T-helper 2 cell (primary cell): ENCODE results near the gene APBA2.

Experiments used
- DNase-seq, 5 experiments: peaks; one replicate each; pipeline versions ENCODE4 v3.0.0 to v3.0.0-alpha.2; 2012 to 2022

Gene APBA2

DNA sequence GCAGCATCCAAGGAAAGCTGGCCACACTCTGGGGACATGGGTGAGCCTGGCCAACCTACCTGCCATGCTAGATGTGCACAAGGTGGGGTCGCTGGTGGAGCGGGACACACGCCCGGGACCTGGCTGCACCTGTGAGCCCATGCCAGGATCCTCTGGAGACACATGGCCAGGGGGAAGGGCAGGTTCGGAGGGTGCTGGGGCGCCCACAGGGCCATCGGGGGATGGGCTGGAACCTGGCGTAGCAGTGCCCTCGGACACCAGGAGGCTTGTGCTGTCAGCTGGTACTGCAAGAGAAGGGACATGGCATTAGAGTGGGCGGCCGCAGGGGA lies 240.4 kb downstream of the APBA2 start:
- no peak for DNase-seq

DNA sequence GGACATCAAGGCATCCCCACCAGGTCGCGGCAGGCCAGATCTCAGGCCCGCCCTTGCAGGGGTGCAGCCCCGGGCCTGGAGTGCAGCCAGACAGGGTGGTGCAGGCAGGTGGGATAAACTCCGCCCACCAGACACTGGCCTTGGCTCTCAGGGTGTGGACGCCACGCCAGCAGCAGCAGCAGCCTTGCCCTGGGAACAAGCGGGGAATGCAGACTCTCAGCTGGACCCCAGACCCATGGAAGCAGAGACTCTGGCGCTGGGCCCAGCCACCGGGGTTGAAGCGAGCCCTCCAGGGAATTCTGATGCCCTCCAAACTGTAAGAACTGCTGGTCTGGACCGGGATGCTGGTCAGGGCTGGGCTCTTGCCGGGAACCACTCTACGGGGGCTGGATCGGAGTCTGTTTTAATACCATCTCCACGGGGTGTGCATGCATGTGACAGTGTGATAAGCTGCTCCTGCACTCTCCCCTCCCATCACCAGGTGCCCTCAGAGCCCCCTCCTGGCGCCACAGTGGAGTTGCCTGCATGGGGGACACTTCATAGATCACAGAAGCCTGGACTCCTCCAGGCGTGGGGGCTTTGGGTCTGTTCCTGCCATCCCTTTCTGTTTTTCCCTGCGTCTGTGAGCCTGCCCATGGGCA lies 241.2 kb downstream of the APBA2 start:
- no peak for DNase-seq

DNA sequence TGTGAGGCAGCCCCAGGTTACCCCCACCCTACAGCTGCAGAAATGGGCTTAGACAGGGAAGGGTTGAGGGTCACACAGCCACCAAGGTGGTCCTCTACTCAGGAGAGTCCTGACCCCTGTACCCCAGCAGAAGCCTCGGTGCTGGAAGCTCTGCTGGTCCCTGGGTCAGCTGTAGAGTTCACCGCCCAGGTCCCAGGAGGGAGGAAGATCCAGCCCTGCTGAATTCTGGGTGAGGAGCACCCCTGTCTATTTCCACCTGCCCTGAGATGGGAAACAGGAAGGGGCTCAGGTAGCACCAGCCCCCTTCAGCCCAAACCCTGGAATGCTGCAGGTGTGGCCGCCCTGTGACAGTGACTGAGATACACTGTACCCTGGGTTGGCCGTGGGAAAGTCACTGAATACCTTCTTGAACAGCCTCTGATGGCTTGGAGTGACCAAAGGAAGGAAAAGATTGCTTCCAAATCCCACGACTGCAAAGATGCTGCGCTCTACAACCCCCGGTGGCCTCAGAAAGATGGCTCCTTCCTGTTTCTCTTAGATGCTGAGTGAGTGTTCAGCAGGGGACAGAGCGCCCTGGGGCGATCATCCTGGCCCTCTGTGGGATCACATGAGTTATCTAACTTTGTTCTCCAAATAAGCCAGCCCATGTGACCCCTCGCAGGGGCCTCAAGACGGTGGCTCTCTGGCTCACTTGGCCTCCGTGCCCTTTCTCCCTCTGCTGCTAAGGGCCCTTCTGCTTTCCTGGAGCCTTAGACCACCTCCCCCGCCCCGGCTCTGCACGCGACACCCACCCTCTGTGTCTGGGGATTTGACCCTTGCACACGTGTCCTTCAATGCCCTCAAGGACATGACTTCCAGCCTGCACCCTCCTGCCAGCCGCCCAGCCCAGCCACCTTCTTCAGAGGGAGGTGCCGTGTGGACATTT lies 242.0 kb downstream of the APBA2 start:
- no peak for DNase-seq

DNA sequence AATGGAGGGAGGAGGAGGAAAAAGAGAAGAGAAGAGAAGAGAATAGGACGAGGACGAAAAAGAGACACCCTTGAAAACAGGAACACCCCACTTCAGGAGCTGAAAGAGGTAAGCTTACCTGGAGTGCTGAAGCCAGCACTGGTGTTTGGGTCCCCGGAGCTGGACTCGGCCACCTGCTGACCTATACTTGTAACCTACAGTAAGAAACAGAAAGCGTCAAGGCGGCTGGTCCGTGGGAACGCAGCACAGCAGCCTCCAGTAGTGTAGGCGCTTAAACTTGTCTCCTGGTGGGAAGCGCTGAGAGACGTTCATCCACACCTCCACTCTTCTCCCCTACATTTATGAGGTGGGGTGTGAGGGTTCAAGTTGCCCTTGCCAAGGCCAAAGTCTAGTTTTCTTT lies 242.9 kb downstream of the APBA2 start:
- no peak for DNase-seq

DNA sequence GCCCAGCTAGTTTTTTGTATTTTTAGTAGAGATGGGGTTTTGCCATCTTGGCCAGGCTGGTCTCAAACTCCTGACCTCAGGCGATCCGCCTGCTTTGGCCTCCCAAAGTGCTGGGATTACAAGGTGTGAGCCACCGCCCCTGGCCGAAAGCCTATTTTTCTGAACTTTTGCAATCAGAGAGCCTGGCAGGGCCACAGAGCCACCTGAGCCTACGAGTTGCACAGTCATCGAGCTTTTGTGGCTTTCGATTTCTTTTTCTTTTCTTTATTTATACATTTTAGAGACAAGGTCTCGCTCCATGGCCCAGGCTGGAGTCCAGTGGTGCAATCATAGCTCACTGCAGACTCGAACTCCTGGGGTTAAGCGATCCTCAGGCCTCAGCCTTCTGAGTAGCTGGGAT lies 243.4 kb downstream of the APBA2 start:
- DNase-seq = no peak

DNA sequence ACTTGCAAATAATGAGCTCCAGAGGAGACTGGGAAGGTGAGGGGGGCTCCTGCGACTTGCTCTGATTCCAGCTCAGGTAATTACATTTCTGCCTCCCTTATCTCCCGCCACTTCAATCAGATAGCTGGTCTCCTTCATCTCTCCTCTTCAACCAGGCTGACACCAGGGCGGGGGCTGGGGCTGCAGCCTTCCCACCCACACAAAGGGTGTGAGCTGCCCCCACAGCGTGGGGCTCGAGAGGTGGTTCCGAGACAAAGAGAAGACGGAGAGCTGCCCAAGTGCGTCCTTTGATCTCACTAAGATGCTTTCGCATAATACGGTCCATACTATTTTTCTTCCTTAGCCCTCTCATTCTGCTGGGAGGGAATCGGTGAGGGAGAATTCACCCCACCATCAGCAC lies 244.2 kb downstream of the APBA2 start:
- DNase-seq = no peak

DNA sequence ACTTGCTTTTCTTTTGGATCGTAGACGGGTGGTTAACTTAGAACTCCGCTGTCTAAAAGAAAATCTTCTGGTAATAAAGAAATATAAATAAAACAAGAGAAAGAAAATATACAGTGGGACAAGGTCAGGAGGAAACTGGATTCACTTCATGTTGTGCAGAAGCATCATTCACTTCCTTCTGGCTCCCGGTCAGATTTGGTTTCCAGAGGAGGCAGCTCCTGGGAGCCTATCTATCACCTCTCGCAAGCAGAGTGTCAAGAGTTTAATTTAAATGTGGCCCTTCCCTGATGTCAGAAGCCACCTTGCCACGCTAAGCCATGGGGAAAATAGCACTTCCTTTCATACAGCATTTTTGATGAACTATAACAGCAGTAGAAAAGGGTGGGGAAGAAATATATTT lies 244.7 kb downstream of the APBA2 start:
- DNase-seq = no peak

DNA sequence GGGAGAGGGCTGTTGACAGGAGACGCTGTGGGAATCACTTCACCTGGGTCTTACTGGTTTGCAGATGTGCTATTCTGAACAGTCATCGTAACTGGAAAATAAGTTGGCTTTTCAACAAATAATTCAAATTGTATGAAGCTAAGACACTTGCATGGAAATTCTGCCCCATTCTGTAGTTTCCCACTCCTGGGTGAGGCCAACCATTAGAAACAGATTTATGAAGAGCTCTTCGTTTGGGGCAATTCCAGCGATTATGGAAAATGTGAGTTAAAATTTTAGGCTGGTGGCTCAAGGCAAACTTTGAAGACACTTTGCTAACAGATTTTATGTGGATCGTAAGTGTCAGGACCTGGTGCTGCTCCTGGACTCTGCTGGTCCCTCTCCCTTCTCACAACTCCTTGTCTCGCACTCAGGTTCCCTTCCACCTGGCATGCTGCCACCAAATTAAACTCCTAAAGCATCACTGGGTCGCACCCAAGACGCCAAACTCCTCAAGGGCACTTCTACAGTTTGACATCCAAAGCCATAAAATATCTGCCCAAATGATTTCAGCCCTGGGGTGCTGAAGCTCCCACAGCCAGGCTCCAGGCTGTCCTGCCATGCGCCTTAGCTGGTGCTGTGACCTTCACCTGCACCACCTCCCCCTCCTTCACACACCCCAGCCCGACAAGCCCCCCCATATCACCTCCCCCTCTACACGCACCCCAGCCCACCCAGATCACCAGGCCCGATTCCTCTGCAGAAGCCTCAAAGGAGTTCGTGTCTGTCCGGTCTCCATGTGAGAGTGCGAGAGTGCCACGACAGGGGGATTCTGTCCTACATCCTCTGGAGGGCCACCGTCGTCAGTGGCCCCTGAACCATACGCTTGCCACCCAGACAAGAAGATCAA lies 245.4 kb downstream of the APBA2 start:
- no peak for DNase-seq

DNA sequence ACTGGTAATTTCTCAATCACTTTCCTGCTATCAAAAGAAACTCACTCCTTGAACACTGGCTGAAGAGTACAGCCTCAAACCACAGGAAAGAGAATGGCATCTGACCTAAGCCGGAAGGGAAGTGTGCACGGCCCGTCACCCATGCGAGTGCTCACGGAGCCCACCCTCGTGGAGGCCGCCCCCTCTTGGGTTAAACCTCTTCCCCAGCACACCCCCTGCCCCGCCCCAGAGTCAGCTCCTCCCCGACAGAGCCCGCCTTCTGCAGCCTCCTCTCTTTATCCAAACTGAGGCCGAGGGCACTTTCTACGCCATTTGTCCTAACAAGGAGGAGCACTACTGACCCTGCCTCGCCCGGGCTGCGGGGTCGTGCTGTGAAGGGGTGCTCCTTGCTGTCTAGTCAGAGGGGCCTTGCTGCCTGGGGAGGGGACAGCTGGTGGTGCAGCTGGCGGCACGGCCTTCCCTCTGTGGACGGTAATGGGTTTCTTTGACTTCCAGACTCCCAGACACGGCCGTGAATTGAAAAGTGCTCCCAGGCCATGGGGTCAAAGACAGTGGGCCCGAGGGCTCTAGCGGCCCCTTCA lies 246.2 kb downstream of the APBA2 start:
- DNase-seq = no peak

DNA sequence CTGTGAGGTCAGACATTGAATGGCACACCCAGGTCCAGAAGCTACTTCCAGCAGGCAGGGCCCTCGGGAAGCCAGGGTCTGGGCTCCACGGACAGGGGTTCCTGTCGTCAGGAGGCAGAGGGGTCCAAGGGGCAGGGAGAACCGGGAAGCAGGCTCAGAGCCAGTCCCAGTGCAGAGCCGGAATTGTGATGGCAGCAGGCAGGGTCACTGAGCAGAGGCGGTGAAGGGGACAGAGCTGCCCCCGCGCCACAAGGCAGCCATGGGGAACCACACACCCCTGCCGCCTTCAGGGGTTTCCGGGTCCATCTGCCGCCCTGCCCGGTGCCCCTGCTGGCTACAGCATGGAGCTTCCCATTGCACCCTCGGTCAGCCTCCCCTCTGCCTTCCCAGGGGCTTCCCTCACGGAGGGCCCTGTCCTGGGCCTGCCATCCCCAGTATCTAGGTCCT lies 247.0 kb downstream of the APBA2 start:
- no peak for DNase-seq

DNA sequence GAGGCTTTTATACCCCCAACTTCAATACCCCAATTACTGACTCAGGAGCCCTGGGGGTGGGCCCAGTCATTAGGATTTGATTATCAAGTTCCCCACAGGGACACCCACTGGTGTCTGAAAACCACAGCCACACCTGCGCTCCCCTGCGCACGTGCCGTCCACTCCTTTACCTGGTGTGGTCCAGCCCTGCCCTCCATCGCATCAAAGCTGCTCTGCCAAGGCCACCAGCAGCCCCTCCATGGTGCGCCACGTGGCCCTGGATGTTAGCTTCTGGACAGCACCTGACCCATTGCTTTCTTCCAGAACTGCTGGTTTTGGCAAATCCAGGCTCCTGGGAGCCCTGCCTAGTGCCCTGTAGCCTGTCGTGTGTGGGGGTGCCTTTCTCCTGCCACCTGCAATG lies 247.5 kb downstream of the APBA2 start:
- no peak for DNase-seq

DNA sequence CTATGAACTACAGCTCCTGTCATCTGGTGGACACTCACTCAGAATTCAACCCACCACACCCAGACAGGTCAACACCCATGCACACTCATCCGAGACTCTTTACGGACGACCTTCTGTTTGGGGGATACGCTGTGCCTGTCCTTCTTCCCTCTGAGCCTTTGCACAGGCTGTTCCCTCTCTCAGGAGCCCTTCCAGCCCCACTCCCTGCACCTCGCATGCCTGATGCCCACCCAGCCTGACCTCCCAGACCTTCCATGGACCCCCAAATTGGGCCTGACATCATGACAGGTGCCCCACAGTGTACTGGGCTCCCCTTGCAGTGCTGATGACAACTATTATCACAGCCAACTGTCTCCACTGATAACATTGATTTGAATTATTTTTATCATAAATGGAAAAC lies 248.0 kb downstream of the APBA2 start:
- no peak for DNase-seq

DNA sequence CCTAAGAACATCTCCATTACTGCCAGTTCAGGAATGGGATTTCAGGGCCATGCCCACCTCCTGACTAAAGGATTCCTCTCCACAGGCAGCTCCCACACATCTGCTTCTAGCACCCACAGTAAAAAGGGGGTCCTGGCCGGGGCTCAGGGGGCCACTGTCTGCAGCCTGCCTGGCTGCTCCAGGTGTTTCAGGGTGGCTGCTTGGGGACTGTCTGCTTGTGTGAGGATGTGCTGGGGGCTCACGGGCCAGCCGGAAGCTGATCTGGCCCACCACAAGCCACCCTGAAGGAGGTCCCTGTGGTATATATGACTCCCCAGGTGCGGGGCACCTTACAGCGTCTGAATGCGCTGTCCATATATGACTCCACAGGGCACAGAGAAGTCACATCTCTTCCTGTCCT lies 248.5 kb downstream of the APBA2 start:
- no peak for DNase-seq

DNA sequence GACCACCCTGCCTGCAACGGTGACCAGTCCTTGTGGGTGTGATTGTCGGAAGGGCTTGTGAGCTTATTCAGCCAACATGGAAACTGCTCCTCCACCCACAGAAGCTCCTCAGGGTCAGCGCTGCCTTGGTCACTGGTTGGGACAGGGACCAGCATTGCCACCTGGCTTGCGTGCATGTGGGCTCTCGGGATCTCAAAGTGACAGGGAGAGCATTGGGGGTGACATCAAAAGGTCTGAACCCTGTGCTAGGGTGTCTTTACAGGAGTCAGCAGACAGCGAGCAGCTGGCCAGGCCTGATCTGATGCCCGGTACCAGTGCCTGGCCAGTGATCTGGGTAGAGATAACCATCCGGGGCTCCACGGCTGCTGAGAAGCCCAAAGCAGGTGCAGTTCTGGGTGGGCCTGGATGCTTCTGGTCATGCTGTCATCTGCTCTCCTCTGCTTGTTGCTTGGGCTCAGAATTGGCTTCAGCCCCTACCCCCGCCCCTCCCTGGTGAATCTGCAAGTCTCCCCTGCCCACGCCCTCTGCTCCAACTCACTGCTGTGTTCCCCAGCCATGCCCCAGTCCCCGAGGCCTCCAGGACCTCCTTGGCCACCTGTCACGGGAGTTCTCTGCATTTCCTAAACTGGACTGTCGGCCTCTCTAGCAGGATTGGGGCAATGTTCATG lies 249.0 kb downstream of the APBA2 start:
- no peak for DNase-seq

DNA sequence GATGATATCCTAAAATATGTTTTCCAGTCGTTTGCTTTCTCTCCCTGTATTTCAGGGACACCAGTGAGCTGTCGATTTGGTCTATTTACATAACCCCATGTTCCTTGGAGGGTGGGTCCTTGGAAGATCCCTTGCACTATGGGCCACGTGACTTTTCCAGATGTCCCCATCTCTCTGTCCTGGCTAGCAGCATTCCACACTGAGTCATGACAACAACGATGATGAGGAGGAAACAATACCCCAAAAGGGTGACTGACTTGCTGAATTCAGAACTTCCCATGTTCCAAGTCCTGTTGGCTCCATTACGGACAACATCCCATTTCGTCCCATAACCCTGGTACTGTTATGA lies 249.5 kb downstream of the APBA2 start:
- DNase-seq = no peak

DNA sequence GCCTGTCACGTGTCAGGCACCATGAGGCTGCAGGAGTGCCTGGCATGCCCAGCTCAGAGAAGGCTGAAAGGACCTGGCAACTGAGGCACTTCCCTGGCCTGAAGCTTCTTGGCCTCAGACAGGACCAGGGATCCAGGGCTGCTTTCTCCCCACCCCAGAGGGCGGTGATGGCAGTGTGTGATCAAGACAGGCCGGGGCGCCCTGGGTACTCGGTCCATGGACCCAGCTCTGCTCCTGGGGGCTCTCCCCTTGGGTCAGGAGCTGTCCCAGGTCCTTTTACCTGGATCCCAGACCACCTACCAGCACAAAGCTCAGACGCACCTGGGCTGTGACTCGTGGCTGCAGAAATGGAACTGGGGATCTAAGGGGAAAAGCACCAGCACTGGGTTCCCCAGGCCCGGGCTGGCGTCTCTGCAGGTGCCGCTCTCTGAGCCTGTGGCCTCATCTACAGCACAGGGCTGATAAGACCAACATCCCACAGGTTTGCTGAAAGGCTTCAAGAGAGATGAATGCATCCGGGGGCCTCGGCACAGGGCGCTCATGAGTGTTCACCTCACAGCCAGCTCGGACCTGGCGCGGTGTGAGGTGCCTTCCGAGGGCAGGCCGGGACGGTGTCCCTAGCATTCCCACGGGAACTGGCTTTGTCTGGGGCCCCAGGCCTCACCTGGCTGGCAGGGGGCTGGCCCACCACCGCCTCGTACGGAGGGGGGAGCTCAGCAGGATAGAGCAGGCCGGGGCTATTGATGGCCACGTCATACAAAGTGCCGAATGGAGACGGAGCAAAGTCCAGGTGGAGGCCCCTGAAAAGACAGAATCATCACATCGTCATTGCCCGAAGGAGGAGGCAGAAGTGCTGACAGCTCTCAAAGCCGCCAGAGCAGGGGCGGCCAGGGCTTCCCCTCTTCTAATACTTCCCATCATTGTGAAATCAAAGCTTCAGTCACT lies 250.2 kb downstream of the APBA2 start:
- DNase-seq = no peak

DNA sequence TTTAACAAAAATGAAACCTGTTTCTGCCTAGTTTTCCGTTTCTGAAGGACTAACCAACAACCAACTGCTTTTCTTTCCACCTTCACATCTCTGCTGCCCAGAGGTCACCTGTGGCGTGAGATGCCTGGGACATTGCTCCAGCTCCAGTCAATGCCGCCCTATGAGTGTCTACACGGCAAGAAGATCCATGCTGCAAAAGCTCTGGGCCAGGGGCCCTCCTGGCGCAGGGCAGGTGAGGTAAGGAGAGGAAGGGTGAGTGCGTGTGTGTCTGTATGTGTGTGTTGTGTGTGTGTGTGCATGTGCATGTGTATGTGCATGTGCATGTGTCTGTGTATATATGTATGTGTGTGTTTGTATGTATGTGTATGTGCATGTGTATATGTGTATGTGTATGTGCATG lies 252.5 kb downstream of the APBA2 start:
- no peak for DNase-seq

DNA sequence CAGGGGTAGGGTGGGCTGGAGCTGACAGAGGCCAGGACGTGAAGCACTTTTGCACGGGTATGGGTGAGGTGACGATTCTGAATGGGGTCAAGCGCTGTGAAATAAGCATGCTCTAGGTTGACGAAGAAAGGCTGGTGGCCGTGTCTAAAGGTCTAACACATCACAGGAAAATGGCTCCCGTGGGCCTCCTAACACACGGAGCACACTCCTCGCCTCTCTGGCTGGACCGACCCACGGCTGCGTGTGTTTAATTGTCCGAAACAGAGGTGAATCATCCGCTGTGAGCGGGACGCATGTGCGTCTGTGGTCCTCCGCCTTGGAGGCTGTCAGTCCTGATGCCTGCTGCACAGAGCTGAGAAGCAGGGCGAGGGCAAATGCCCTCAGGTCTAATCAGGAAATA lies 253.3 kb downstream of the APBA2 start:
- DNase-seq = no peak

DNA sequence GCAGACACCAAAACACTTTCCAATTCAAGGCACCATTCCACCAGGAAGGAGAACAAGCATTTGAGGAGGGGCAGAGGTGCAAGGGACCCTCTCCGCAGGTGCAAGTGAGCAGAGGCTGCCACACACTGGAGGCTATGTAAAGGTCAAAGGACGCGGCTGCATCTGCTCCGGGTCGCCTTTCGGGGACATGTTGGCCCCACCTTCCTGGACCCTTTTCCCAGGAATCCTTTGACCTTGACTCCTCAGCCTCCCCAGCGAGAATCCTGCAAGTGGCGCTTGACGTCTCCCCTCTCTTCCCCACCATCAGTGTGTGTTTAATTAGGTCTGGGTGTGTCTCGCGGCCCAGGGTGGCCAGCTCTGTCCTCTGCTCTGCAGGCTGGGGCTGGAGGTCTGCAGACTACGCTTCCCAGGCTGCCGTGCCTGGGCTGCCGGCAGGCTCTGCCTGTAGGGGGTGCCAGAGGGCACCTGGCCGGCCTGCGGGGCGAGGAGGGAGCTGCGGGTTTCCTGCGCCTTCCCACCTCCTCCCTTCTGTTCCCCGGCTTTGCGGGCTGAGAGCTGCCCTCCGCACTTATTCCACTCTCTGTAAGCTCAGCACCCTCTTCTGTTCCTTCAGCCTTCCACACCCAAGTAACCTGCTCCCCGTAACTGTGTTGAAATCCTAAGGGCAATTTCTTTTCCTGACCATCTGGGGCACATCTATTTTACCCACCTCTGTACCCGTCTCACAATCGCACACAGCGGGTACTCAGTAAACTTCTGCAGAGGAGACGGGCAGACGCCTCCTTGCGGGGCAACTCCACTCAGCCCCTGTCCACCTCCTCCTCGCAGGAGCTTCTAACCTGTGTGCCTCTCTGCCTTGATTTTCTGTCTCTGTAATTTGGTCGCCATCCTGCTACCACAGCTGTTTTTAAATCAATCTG lies 254.0 kb downstream of the APBA2 start:
- DNase-seq = peak in 3 of 5 experiments; percentile 24 to 60 (median 27)
